GM15510 (cell line): ENCODE results near the gene TENT5C.

Source experiments
- POLR2A ChIP-seq: IDR thresholded peaks from 3 replicates; pipeline ENCODE4 v1.6.1; 2011; ENCODE audit warnings: borderline replicate concordance; ENCODE audit not compliant: insufficient read length; ENCODE audit errors: extremely low read depth

Gene TENT5C

GRCh38 chr1:117631359-117632160 lies 25.7 kb downstream of the TENT5C start:
- no peak for TF ChIP-seq POLR2A

GRCh38 chr1:117632269-117633067 lies 26.6 kb downstream of the TENT5C start:
- TF ChIP-seq POLR2A: no peak

GRCh38 chr1:117633068-117633345 lies 27.2 kb downstream of the TENT5C start:
- no peak for TF ChIP-seq POLR2A

DNA sequence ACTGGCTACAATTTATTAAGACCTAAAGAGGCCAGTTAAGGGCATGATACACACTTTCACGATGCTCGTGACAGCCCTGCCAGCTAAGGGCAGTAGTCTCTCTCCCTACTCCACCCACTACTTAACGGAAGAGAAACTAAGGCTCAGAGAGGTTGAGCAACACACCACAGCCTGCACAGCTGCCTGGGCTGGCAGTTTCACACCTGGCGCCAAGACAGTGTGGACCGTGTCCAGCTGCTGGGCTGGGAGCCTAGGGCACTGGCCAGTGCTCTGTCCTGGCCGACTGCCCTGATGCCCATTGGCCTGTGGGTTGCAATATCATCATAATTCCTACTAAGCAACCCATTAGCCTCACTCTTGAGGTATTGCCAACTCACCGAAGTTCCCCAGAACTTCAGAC lies 27.6 kb downstream of the TENT5C start:
- no peak for TF ChIP-seq POLR2A

DNA sequence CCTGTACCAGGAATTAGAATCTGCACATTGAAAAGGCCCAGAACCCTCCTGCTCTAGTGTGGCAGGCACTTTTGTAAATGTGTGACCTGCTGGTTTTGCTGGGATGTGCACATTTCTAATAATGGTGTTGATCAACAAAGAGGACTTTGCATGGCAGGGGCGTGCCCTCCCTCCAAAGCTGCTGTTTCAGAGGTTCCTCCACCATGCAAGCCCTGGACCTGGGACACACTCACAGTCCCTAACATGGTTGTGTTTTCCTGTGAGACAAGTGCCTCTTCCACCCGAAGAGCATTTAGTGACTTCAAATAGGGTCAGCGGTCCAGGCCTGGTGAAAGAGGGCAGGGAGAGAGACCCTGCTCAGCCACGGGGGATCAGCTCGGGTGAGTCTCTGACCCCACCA lies 28.1 kb downstream of the TENT5C start:
- no peak for TF ChIP-seq POLR2A

DNA sequence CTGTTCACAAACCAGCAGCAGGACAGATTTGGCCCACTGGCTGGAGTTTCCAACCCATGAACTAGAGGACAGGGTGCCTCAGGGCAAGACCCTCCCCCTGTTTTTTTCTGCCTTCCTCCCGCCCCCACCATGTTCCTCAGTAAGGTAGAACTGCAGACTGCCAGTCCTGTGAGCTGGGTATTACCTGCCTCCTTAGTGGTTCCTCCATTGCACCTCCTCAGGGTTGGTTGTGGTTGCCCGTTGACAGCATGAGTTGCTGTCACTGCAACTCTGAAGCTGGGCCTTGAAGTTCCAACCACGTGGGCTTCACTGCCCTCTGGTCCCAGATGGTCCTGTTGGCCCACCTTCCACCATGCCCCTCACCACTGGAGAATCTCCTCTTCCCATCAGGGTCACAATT lies 28.8 kb downstream of the TENT5C start:
- no peak for TF ChIP-seq POLR2A

- no peak for TF ChIP-seq POLR2A
These were observed 30.0 kb downstream of the TENT5C start for GRCh38 chr1:117635805-117636204.

- no peak for TF ChIP-seq POLR2A
These were observed 31.0 kb downstream of the TENT5C start for GRCh38 chr1:117636637-117637425.

- no peak for TF ChIP-seq POLR2A
These were observed 32.3 kb downstream of the TENT5C start for GRCh38 chr1:117638141-117638540.

GRCh38 chr1:117638759-117639158 lies 32.9 kb downstream of the TENT5C start:
- no peak for TF ChIP-seq POLR2A

DNA sequence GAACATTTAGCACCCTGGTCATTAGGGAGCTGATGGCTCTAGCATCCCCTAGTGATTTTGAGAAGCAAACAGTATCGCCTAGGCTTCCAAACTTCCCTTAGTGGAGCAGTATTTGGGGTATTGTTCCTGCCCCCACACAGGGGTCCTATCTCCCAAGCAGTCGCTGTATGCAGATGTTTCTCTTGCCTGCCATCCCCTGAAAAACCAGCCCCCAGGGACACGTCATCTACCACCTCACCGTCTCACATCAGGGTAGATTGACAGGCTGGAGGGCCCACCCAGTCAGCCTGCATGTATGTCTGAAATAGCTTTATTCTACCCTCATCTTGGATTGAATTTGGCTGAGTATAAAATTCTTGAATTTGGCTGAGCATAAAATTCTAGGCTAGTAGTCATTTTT lies 33.9 kb downstream of the TENT5C start:
- TF ChIP-seq POLR2A: no peak

DNA sequence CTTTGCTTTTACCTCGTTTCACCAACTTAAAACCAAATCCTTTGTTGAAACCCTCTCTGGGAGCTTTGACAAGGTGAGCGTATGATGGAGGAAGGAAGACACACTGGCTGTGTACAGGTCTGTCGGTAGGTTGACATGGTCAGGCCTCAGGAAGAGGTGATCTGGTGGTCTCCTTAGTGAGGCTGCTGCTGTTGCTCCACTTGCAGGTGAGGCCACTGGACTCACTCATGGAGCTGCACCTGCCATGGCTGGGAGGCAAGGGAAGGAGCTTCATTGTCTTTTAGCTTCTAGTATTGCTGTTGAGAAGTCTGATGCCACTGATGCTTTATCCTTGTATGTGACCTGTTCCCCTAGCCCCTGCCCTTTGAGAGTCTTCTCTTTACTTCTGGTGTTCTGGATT lies 35.7 kb downstream of the TENT5C start:
- no peak for TF ChIP-seq POLR2A

DNA sequence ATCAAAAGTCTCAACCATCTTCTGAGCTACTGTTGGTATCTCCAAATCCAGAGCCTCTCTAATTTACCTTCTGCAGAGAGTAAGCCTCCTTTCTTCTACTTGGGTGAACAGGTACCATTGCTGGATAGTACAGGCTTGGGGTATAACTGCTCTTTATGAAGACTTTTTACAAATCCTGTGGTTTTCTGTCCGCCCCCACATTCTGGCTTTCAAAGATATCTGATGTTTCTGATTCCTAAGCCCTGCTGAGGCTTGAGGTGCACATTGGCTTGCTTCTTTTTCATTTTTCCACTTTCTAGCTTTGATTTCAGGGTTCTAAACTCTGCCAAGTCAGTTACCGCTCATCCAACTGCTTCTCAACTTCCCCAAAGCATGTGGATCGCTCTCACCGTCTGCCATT lies 37.1 kb downstream of the TENT5C start:
- TF ChIP-seq POLR2A: no peak

GRCh38 chr1:117643601-117644000 lies 37.8 kb downstream of the TENT5C start:
- no peak for TF ChIP-seq POLR2A

GRCh38 chr1:117644696-117645311 lies 39.0 kb downstream of the TENT5C start:
- no peak for TF ChIP-seq POLR2A
